ENCODE data around the gene OPCML. TPM values are rescaled to one million over a fixed set of nuclear protein-coding genes. Genes with fewer than 3 reads are reported as not detected.

The OPCML gene
- total RNA-seq, 4 donors from 2014 or later, result 0.15 TPM; not detected in 3

DNA sequence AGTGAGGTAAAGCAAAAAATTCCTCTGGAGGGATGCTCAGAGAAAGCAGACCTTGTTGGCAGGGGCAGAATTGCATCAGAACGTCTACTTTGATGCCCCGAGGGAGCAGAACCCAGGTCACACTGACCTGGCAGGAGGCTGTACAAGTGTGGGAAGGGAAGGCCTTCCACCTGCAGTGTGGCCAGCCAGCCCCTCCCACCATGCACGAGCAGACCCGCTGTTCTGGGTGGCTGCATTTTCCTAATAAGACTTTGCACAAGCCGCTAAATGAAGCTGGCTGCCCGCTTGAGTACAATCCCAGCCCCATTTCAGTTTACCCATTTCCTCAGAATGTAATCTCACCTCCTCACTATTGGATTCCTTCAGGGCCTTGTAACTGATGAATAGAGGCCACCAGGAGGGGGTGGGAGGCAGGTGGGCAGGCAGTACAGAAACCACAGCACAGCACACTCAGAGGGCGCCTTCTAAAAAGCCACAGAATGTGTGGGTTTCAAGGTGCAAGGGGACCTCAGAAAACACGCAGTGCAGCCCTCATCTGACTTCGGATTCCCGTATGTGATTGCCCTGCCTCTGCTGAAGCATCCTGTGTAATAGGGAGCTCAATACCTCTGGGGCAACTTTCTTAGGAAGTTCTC, 316.6 kb downstream of the OPCML start:
- no peaks in the 10 kb centered on the region for H3K9me3 ChIP-seq
- no peak for TF ChIP-seq POLR2AphosphoS5 (IDR thresholded peaks at IDR 0.05)
- TF ChIP-seq POLR2A (IDR thresholded peaks at IDR 0.05), result no peak
- TF ChIP-seq, protein P1, sequence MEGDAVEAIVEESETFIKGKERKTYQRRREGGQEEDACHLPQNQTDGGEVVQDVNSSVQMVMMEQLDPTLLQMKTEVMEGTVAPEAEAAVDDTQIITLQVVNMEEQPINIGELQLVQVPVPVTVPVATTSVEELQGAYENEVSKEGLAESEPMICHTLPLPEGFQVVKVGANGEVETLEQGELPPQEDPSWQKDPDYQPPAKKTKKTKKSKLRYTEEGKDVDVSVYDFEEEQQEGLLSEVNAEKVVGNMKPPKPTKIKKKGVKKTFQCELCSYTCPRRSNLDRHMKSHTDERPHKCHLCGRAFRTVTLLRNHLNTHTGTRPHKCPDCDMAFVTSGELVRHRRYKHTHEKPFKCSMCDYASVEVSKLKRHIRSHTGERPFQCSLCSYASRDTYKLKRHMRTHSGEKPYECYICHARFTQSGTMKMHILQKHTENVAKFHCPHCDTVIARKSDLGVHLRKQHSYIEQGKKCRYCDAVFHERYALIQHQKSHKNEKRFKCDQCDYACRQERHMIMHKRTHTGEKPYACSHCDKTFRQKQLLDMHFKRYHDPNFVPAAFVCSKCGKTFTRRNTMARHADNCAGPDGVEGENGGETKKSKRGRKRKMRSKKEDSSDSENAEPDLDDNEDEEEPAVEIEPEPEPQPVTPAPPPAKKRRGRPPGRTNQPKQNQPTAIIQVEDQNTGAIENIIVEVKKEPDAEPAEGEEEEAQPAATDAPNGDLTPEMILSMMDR (IDR thresholded peaks at IDR 0.05), result no peak
- no peak for TF ChIP-seq EP300 (IDR thresholded peaks at IDR 0.05)
- DNase-seq (ENCODE audit: low spot score in 2 of 2), result no peak
- H3K27ac ChIP-seq, result no peak overlapping the region
- peaks cover 16% of the 10 kb centered on the region for H3K27me3 ChIP-seq
- H3K36me3 ChIP-seq, result no peaks in the 10 kb centered on the region
- WGBS, result 59% methylated on average over 8 of the region's 10 CpGs
- H3K4me3 ChIP-seq, result no peak overlapping the region
- no peaks in the 10 kb centered on the region for H3K4me1 ChIP-seq

DNA sequence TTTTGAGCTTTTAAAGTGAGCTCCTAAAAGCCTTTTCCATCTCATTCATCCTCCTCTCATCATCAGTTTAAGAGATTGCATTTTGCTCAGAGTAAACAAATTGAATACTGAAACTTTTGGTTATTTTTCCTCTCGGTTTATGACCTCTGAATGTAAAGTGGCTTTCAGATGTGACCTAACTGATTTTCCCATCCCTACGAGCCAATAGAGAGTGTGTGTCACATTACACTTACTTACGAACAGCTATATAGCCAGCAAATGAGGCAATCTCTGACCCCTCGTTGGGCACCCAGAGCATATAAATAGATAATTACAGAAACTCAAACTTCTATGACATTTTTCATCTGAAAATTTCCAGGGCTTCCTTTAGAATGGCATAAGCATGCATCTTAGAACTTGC, 317.7 kb downstream of the OPCML start:
- no peak for DNase-seq (ENCODE audit: low spot score in 2 of 2)
- H3K27ac ChIP-seq, result no peak overlapping the region
- 60% methylated on average over 4 of the region's 4 CpGs for WGBS
- H3K4me1 ChIP-seq, result no peaks in the 10 kb centered on the region
- no peak overlapping the region for H3K4me3 ChIP-seq
- peaks cover 16% of the 10 kb centered on the region for H3K27me3 ChIP-seq
- no peaks in the 10 kb centered on the region for H3K36me3 ChIP-seq
- TF ChIP-seq, protein P1 (IDR thresholded peaks at IDR 0.05), result no peak
- H3K9me3 ChIP-seq, result no peaks in the 10 kb centered on the region

DNA sequence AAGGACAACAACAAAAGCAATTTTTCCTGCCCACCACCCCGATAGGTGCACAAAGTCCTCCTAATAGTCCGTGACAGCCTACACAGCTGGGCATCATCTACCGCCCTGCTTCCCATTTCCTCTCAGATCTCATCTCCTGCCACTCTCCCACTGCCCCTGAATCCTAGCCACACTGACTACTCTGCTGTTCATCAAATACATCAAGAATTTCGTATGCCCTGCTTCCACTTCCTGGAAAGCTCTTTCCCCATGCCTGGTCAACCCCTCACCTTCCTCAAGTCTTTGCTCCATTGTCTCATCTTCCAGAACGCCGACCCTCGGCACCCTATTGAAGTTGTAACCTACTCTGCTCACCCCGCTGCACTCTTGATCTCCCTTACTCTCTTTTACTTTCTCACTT, 320.1 kb downstream of the OPCML start:
- WGBS, result 84% methylated on average over 8 of the region's 8 CpGs
- H3K4me1 ChIP-seq, result no peaks in the 10 kb centered on the region
- no peak overlapping the region for H3K4me3 ChIP-seq
- TF ChIP-seq POLR2AphosphoS5 (IDR thresholded peaks at IDR 0.05), result no peak
- no peak for TF ChIP-seq POLR2A (IDR thresholded peaks at IDR 0.05)
- no peak for TF ChIP-seq EP300 (IDR thresholded peaks at IDR 0.05)
- TF ChIP-seq, protein P1 (IDR thresholded peaks at IDR 0.05), result no peak
- DNase-seq (ENCODE audit: low spot score in 2 of 2), result no peak
- H3K9me3 ChIP-seq, result no peaks in the 10 kb centered on the region
- H3K27ac ChIP-seq, result no peak overlapping the region
- H3K27me3 ChIP-seq, result peaks cover 15% of the 10 kb centered on the region
- H3K36me3 ChIP-seq, result no peaks in the 10 kb centered on the region

DNA sequence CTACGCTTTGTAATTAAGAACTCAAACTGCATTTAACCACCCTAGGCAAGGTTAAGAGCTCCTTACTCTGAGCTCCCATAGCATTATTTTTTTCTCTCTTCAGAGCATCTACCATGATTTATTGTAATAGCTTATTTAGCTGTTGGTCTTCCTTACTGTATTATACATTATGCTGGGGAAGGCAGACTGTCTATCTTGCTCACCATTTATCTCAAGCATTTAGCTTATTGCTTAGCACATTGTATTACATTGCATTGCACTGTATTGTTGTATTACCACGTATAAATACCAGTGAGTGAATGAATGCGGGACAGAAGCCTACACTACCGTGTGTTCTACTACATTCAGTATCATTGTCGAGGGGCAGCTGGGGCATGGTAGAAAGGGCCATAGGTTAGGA, 324.3 kb downstream of the OPCML start:
- Histone ChIP-seq H3K4me1 (no peaks in the 10 kb centered on the region), H3K9me3 (no peaks in the 10 kb centered on the region), H3K36me3 (no peaks in the 10 kb centered on the region), H3K4me3 (no peak overlapping the region), H3K27me3 (peaks cover 5% of the 10 kb centered on the region), H3K27ac (no peak overlapping the region)
- no peak for TF ChIP-seq POLR2AphosphoS5 (IDR thresholded peaks at IDR 0.05)
- TF ChIP-seq, protein P1 (IDR thresholded peaks at IDR 0.05), result no peak
- TF ChIP-seq POLR2A (IDR thresholded peaks at IDR 0.05), result no peak
- TF ChIP-seq EP300 (IDR thresholded peaks at IDR 0.05), result no peak
- WGBS, result 82% methylated on average over 5 of the region's 5 CpGs
- no peak for DNase-seq (ENCODE audit: low spot score in 2 of 2)

DNA sequence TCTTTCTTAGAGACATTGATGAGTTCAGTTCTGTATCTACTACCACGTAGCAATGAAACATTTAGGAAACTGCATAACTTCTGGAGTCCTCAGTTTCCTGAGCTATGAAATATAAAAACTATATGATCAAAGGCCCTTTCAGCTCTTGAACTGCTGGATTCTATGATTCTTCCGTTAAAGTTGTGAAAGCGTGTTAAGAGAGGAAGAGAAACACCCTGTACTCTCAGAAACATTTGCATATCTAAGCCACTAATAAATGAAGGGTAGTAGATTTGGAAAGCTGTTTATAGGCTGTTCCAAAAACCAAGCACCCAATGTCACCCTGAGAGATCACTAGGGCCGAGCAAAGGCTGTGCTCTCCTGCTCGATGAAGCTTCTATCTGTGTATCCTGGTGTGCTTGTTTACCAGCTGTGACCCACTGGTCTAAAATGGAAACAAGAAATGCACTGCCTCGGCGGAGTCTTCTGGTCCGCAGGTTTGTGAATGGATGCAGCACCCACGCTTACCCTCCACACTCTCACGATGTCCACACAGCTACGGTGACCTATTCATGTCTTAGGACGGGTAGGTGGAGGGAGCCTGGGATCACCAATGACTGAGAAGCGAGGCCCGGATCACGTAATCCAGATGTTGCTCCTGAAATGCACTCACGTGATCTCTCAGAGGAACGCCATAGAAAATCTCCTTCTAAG, 325.8 kb downstream of the OPCML start:
- H3K36me3 ChIP-seq, result no peaks in the 10 kb centered on the region
- DNase-seq (ENCODE audit: low spot score in 2 of 2), result no peak
- 91% methylated on average over 16 of the region's 17 CpGs for WGBS
- H3K27ac ChIP-seq, result no peak overlapping the region
- no peak overlapping the region for H3K4me3 ChIP-seq
- H3K4me1 ChIP-seq, result no peaks in the 10 kb centered on the region
- peaks cover 5% of the 10 kb centered on the region for H3K27me3 ChIP-seq
- H3K9me3 ChIP-seq, result no peaks in the 10 kb centered on the region
- TF ChIP-seq, protein P1 (IDR thresholded peaks at IDR 0.05), result no peak
- TF ChIP-seq POLR2A (IDR thresholded peaks at IDR 0.05) (no peak), EP300 (IDR thresholded peaks at IDR 0.05) (no peak), POLR2AphosphoS5 (IDR thresholded peaks at IDR 0.05) (no peak)

Data from suprapubic skin (tissue), 4 donors.